Activated T-helper 2 cell treated with anti-CD3 and anti-CD28 coated beads, Interferon-gamma antibody, Interleukin-2, Interleukin-4, amounts not matched to agents 10 μg/mL and 5 μg/mL and 100 μg/mL, durations not matched to agents 14 hours and 24 hours and 36 hours (primary cell): Measurements from ENCODE around the gene STK32B. TPM values are rescaled to one million over a fixed set of nuclear protein-coding genes. Genes with fewer than 3 reads are reported as not detected.

Experiments used
- DNase-seq: peaks from one replicate; pipeline ENCODE4 v3.0.0; 2021; ENCODE audit warnings: low spot score
- H3K27ac Mint-ChIP-seq: one replicate; pipeline ENCODE4 v1.8.0; 2021; ENCODE audit warnings: mixed read lengths
- H3K27me3 Mint-ChIP-seq: one replicate; pipeline ENCODE4 v1.8.0; 2021; ENCODE audit warnings: low read depth, mixed read lengths
- H3K36me3 Mint-ChIP-seq: one replicate; pipeline ENCODE4 v1.8.0; 2021; ENCODE audit warnings: low read depth, mixed read lengths
- H3K4me1 Mint-ChIP-seq: one replicate; pipeline ENCODE4 v1.8.0; 2021; ENCODE audit warnings: low read depth, mixed read lengths
- H3K4me3 Mint-ChIP-seq: one replicate; pipeline ENCODE4 v1.8.0; 2021; ENCODE audit warnings: low read depth, mild to moderate bottlenecking, moderate library complexity, mixed read lengths
- H3K9me3 Mint-ChIP-seq: one replicate; pipeline ENCODE4 v1.8.0; 2021; ENCODE audit warnings: mixed read lengths
- intact Hi-C: fragments of 100-400 bp; cut with micrococcal nuclease; formaldehyde crosslinking; loops from one replicate; pipeline ENCODE4 v1.15.1; 2023
- total RNA-seq: library from RNA; stranded (reverse); gene quantifications from 2 replicates; pipeline ENCODE4 v1.2.3, GENCODE V29; 2022

STK32B gene
- total RNA-seq, 1 donor from 2014 or later = not detected

GRCh38 chr4:5125321-5125720, 74.0 kb downstream of the STK32B start:
- Mint-ChIP-seq H3K36me3 (no peaks in the 10 kb centered on the region), H3K9me3 (peaks cover 4% of the 10 kb centered on the region), H3K4me1 (no peaks in the 10 kb centered on the region), H3K27me3 (no peaks in the 10 kb centered on the region), H3K4me3 (no peak overlapping the region), H3K27ac (no peak overlapping the region)
- intact Hi-C loops = no loop called here
- DNase-seq = no peak

GRCh38 chr4:5126231-5126630, 75.0 kb downstream of the STK32B start:
- Mint-ChIP-seq H3K4me1 (no peaks in the 10 kb centered on the region), H3K4me3 (no peak overlapping the region), H3K36me3 (no peaks in the 10 kb centered on the region), H3K27ac (no peak overlapping the region), H3K27me3 (no peaks in the 10 kb centered on the region), H3K9me3 (peaks cover 4% of the 10 kb centered on the region)
- intact Hi-C loops = no loop called here
- no peak for DNase-seq

GRCh38 chr4:5126857-5127256, 75.6 kb downstream of the STK32B start:
- intact Hi-C loops = no loop called here

GRCh38 chr4:5127556-5127955, 76.3 kb downstream of the STK32B start:
- Mint-ChIP-seq H3K9me3 (peaks cover 4% of the 10 kb centered on the region), H3K27ac (no peak overlapping the region), H3K4me1 (no peaks in the 10 kb centered on the region), H3K4me3 (no peak overlapping the region), H3K36me3 (no peaks in the 10 kb centered on the region), H3K27me3 (no peaks in the 10 kb centered on the region)
- DNase-seq = no peak
- intact Hi-C loops = no loop called here

More at GRCh38 chr4:5126857-5127256, 75.6 kb downstream of the STK32B start:
- Mint-ChIP-seq H3K4me3 (no peak overlapping the region), H3K9me3 (peaks cover 4% of the 10 kb centered on the region), H3K27ac (no peak overlapping the region), H3K27me3 (no peaks in the 10 kb centered on the region), H3K4me1 (no peaks in the 10 kb centered on the region), H3K36me3 (no peaks in the 10 kb centered on the region)
- DNase-seq = no peak

GRCh38 chr4:5128569-5128968, 77.3 kb downstream of the STK32B start:
- DNase-seq = no peak
- H3K27ac Mint-ChIP-seq = no peak overlapping the region
- H3K36me3 Mint-ChIP-seq = no peaks in the 10 kb centered on the region
- H3K4me1 Mint-ChIP-seq = no peaks in the 10 kb centered on the region
- H3K27me3 Mint-ChIP-seq = no peaks in the 10 kb centered on the region
- peaks cover 8% of the 10 kb centered on the region for H3K9me3 Mint-ChIP-seq
- no peak overlapping the region for H3K4me3 Mint-ChIP-seq
- intact Hi-C loops = no loop called here

GRCh38 chr4:5133201-5133600, 81.9 kb downstream of the STK32B start:
- Mint-ChIP-seq H3K36me3 (no peaks in the 10 kb centered on the region), H3K27ac (no peak overlapping the region), H3K4me1 (no peaks in the 10 kb centered on the region), H3K9me3 (peaks cover 3% of the 10 kb centered on the region), H3K4me3 (no peak overlapping the region), H3K27me3 (no peaks in the 10 kb centered on the region)
- intact Hi-C loops = no loop called here
- no peak for DNase-seq

- DNase-seq = no peak
- no peak overlapping the region for H3K27ac Mint-ChIP-seq
- H3K4me3 Mint-ChIP-seq = no peak overlapping the region
- no peaks in the 10 kb centered on the region for H3K4me1 Mint-ChIP-seq
- intact Hi-C loops = no loop called here
- no peaks in the 10 kb centered on the region for H3K36me3 Mint-ChIP-seq
- H3K9me3 Mint-ChIP-seq = peaks cover 3% of the 10 kb centered on the region
- H3K27me3 Mint-ChIP-seq = no peaks in the 10 kb centered on the region
Measured at GRCh38 chr4:5133933-5134594, 82.8 kb downstream of the STK32B start.

- Mint-ChIP-seq H3K9me3 (peaks cover 3% of the 10 kb centered on the region), H3K27me3 (no peaks in the 10 kb centered on the region), H3K4me3 (no peak overlapping the region), H3K27ac (no peak overlapping the region), H3K4me1 (no peaks in the 10 kb centered on the region), H3K36me3 (no peaks in the 10 kb centered on the region)
- intact Hi-C loops = no loop called here
- DNase-seq = no peak
Measured at GRCh38 chr4:5134620-5135019, 83.3 kb downstream of the STK32B start.

- no peak overlapping the region for H3K27ac Mint-ChIP-seq
- H3K9me3 Mint-ChIP-seq = peaks cover 3% of the 10 kb centered on the region
- intact Hi-C loops = no loop called here
Measured at GRCh38 chr4:5137226-5137625, 85.9 kb downstream of the STK32B start.

GRCh38 chr4:5137927-5138326, 86.6 kb downstream of the STK32B start:
- Mint-ChIP-seq H3K36me3 (no peaks in the 10 kb centered on the region), H3K27ac (no peak overlapping the region), H3K27me3 (no peaks in the 10 kb centered on the region), H3K4me1 (no peaks in the 10 kb centered on the region), H3K9me3 (peaks cover 3% of the 10 kb centered on the region), H3K4me3 (no peak overlapping the region)
- intact Hi-C loops = no loop called here
- DNase-seq = no peak

More at GRCh38 chr4:5137226-5137625, 85.9 kb downstream of the STK32B start:
- Mint-ChIP-seq H3K4me3 (no peak overlapping the region), H3K4me1 (no peaks in the 10 kb centered on the region), H3K36me3 (no peaks in the 10 kb centered on the region), H3K27me3 (no peaks in the 10 kb centered on the region)
- no peak for DNase-seq

- H3K4me1 Mint-ChIP-seq = no peaks in the 10 kb centered on the region
- no peaks in the 10 kb centered on the region for H3K9me3 Mint-ChIP-seq
- DNase-seq = no peak
Measured at GRCh38 chr4:5138389-5138788, 87.1 kb downstream of the STK32B start.

GRCh38 chr4:5139141-5139540, 87.9 kb downstream of the STK32B start:
- no peaks in the 10 kb centered on the region for H3K9me3 Mint-ChIP-seq
- H3K36me3 Mint-ChIP-seq = no peaks in the 10 kb centered on the region
- no peak overlapping the region for H3K4me3 Mint-ChIP-seq
- no peaks in the 10 kb centered on the region for H3K4me1 Mint-ChIP-seq
- DNase-seq = no peak
- intact Hi-C loops = no loop called here
- H3K27ac Mint-ChIP-seq = no peak overlapping the region
- H3K27me3 Mint-ChIP-seq = no peaks in the 10 kb centered on the region

More at GRCh38 chr4:5138389-5138788, 87.1 kb downstream of the STK32B start:
- intact Hi-C loops = no loop called here
- no peak overlapping the region for H3K27ac Mint-ChIP-seq
- H3K36me3 Mint-ChIP-seq = no peaks in the 10 kb centered on the region
- no peaks in the 10 kb centered on the region for H3K27me3 Mint-ChIP-seq
- no peak overlapping the region for H3K4me3 Mint-ChIP-seq

GRCh38 chr4:5141802-5142201, 90.5 kb downstream of the STK32B start:
- H3K27me3 Mint-ChIP-seq = no peaks in the 10 kb centered on the region
- H3K9me3 Mint-ChIP-seq = no peaks in the 10 kb centered on the region
- H3K27ac Mint-ChIP-seq = no peak overlapping the region
- H3K4me3 Mint-ChIP-seq = no peak overlapping the region
- no peak for DNase-seq
- intact Hi-C loops = no loop called here
- H3K36me3 Mint-ChIP-seq = no peaks in the 10 kb centered on the region
- H3K4me1 Mint-ChIP-seq = no peaks in the 10 kb centered on the region

- Mint-ChIP-seq H3K9me3 (no peaks in the 10 kb centered on the region), H3K27me3 (no peaks in the 10 kb centered on the region), H3K4me3 (no peak overlapping the region), H3K4me1 (no peaks in the 10 kb centered on the region), H3K36me3 (no peaks in the 10 kb centered on the region), H3K27ac (no peak overlapping the region)
- DNase-seq = no peak
- intact Hi-C loops = no loop called here
Measured at GRCh38 chr4:5142726-5143125, 91.4 kb downstream of the STK32B start.
